ENCODE measurements around the gene LRP4. TPM values are rescaled to one million over a fixed set of nuclear protein-coding genes. Genes with fewer than 3 reads are reported as not detected.
"Not testable (repeated sequence)": the region's sequence is repeated elsewhere in the genome, so short reads cannot be mapped to it uniquely, and the experiment has no call there.

The LRP4 gene, protein sequence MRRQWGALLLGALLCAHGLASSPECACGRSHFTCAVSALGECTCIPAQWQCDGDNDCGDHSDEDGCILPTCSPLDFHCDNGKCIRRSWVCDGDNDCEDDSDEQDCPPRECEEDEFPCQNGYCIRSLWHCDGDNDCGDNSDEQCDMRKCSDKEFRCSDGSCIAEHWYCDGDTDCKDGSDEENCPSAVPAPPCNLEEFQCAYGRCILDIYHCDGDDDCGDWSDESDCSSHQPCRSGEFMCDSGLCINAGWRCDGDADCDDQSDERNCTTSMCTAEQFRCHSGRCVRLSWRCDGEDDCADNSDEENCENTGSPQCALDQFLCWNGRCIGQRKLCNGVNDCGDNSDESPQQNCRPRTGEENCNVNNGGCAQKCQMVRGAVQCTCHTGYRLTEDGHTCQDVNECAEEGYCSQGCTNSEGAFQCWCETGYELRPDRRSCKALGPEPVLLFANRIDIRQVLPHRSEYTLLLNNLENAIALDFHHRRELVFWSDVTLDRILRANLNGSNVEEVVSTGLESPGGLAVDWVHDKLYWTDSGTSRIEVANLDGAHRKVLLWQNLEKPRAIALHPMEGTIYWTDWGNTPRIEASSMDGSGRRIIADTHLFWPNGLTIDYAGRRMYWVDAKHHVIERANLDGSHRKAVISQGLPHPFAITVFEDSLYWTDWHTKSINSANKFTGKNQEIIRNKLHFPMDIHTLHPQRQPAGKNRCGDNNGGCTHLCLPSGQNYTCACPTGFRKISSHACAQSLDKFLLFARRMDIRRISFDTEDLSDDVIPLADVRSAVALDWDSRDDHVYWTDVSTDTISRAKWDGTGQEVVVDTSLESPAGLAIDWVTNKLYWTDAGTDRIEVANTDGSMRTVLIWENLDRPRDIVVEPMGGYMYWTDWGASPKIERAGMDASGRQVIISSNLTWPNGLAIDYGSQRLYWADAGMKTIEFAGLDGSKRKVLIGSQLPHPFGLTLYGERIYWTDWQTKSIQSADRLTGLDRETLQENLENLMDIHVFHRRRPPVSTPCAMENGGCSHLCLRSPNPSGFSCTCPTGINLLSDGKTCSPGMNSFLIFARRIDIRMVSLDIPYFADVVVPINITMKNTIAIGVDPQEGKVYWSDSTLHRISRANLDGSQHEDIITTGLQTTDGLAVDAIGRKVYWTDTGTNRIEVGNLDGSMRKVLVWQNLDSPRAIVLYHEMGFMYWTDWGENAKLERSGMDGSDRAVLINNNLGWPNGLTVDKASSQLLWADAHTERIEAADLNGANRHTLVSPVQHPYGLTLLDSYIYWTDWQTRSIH (N-terminal part only)
- under 1 TPM in 1 of 2 experiments, not detected in 1; 0.05 TPM for total RNA-seq

GRCh38 chr11:46918083-46918787 is at the start of gene LRP4:
LRP4 (minus strand) TSS chr11:46918550; CDS start chr11:46918379, 171 bp downstream.
- Mint-ChIP-seq H3K4me1 (ENCODE audit: low read depth) (peaks cover 25% of the 10 kb centered on the region), H3K27ac (no peak within 1 kb of the TSS), H3K4me3 (peak within 1 kb of the TSS; percentile 59), H3K9me3 (no peaks in the 10 kb centered on the region), H3K27me3 (peaks cover 48% of the 10 kb centered on the region), H3K36me3 (no peaks in the 10 kb centered on the region)
- ChIA-PET POLR2A (no interaction called here), CTCF (interaction anchor here (1.4 to 3.1 kb wide), 3 partner anchors 47 to 235 kb away, joined by 3 to 34 read pairs (median 24); no protein-coding TSS in a partner anchor)
- DNase-seq = peak; percentile 42
- intact Hi-C loops (cut with micrococcal nuclease) = no loop called here

- DNase-seq = no peak
- Mint-ChIP-seq H3K27me3 (no peaks in the 10 kb centered on the region), H3K4me1 (ENCODE audit: low read depth) (no peaks in the 10 kb centered on the region), H3K9me3 (no peaks in the 10 kb centered on the region), H3K36me3 (peaks cover 2% of the 10 kb centered on the region), H3K4me3 (no peak overlapping the region), H3K27ac (no peak overlapping the region)
- POLR2A ChIA-PET = no interaction called here
- CTCF ChIA-PET = no interaction called here
- intact Hi-C loops (cut with micrococcal nuclease) = no loop called here
Observed at GRCh38 chr11:46967962-46968361, 49.6 kb upstream of the LRP4 start.

- no peaks in the 10 kb centered on the region for H3K27me3 Mint-ChIP-seq
- CTCF ChIA-PET = no interaction called here
- H3K9me3 Mint-ChIP-seq = no peaks in the 10 kb centered on the region
- H3K36me3 Mint-ChIP-seq = peaks cover 4% of the 10 kb centered on the region
- POLR2A ChIA-PET = no interaction called here
- H3K4me1 Mint-ChIP-seq (ENCODE audit: low read depth) = no peaks in the 10 kb centered on the region
- H3K4me3 Mint-ChIP-seq = no peak overlapping the region
- DNase-seq = no peak
- H3K27ac Mint-ChIP-seq = no peak overlapping the region
- intact Hi-C loops (cut with micrococcal nuclease) = no loop called here
Observed at GRCh38 chr11:46966773-46967172, 48.4 kb upstream of the LRP4 start.

- peaks cover 10% of the 10 kb centered on the region for H3K9me3 Mint-ChIP-seq
- ChIA-PET CTCF (interaction anchor here (0.7 to 2.0 kb wide), 2 partner anchors 189 to 272 kb away, joined by 3 to 9 read pairs; no protein-coding TSS in a partner anchor), POLR2A (no interaction called here)
- H3K4me3 Mint-ChIP-seq = no peak overlapping the region
- H3K36me3 Mint-ChIP-seq = peaks cover 21% of the 10 kb centered on the region
- no peaks in the 10 kb centered on the region for H3K4me1 Mint-ChIP-seq (ENCODE audit: low read depth)
- no peaks in the 10 kb centered on the region for H3K27me3 Mint-ChIP-seq
- no peak overlapping the region for H3K27ac Mint-ChIP-seq
- intact Hi-C loops (cut with micrococcal nuclease) = no loop called here
- no peak for DNase-seq
Observed at GRCh38 chr11:46963844-46964243, 45.5 kb upstream of the LRP4 start.

GRCh38 chr11:46961886-46962285 is 43.5 kb upstream of the LRP4 start:
- H3K27me3 Mint-ChIP-seq; H3K4me1 Mint-ChIP-seq (ENCODE audit: low read depth); POLR2A ChIA-PET; DNase-seq; CTCF ChIA-PET; intact Hi-C loops (cut with micrococcal nuclease); H3K27ac Mint-ChIP-seq; H3K4me3 Mint-ChIP-seq: not testable (repeated sequence)
- Mint-ChIP-seq H3K36me3 (peaks cover 26% of the 10 kb centered on the region), H3K9me3 (peaks cover 15% of the 10 kb centered on the region)

- H3K4me3 Mint-ChIP-seq = no peak overlapping the region
- H3K9me3 Mint-ChIP-seq = peaks cover 15% of the 10 kb centered on the region
- ChIA-PET CTCF (no interaction called here), POLR2A (no interaction called here)
- no peaks in the 10 kb centered on the region for H3K27me3 Mint-ChIP-seq
- DNase-seq = no peak
- H3K27ac Mint-ChIP-seq = no peak overlapping the region
- H3K36me3 Mint-ChIP-seq = peaks cover 25% of the 10 kb centered on the region
- intact Hi-C loops (cut with micrococcal nuclease) = no loop called here
- H3K4me1 Mint-ChIP-seq (ENCODE audit: low read depth) = no peaks in the 10 kb centered on the region
Observed at GRCh38 chr11:46961041-46961440, 42.7 kb upstream of the LRP4 start.

GRCh38 chr11:46958777-46959176 is 40.4 kb upstream of the LRP4 start:
- CTCF ChIA-PET = no interaction called here

GRCh38 chr11:46953093-46953492 is 34.7 kb upstream of the LRP4 start:
- Mint-ChIP-seq H3K4me1 (ENCODE audit: low read depth) (peaks cover 10% of the 10 kb centered on the region), H3K9me3 (no peaks in the 10 kb centered on the region), H3K36me3 (no peaks in the 10 kb centered on the region), H3K27ac (no peak overlapping the region), H3K27me3 (no peaks in the 10 kb centered on the region), H3K4me3 (no peak overlapping the region)
- ChIA-PET POLR2A (no interaction called here), CTCF (no interaction called here)
- intact Hi-C loops (cut with micrococcal nuclease) = no loop called here
- DNase-seq = no peak

More at GRCh38 chr11:46958777-46959176, 40.4 kb upstream of the LRP4 start:
- intact Hi-C loops (cut with micrococcal nuclease) = no loop called here
- Mint-ChIP-seq H3K4me1 (ENCODE audit: low read depth) (no peaks in the 10 kb centered on the region), H3K36me3 (peaks cover 25% of the 10 kb centered on the region), H3K27ac (no peak overlapping the region), H3K4me3 (no peak overlapping the region), H3K27me3 (no peaks in the 10 kb centered on the region), H3K9me3 (peaks cover 15% of the 10 kb centered on the region)
- DNase-seq = no peak
- POLR2A ChIA-PET = no interaction called here

GRCh38 chr11:46952553-46952952 is 34.2 kb upstream of the LRP4 start:
- Mint-ChIP-seq H3K36me3 (no peaks in the 10 kb centered on the region), H3K4me3 (no peak overlapping the region), H3K27ac (peak overlapping the region; percentile 46), H3K27me3 (no peaks in the 10 kb centered on the region), H3K4me1 (ENCODE audit: low read depth) (peaks cover 10% of the 10 kb centered on the region), H3K9me3 (no peaks in the 10 kb centered on the region)
- intact Hi-C loops (cut with micrococcal nuclease) = no loop called here
- ChIA-PET POLR2A (no interaction called here), CTCF (no interaction called here)
- DNase-seq = no peak

GRCh38 chr11:46951864-46952263 is 33.5 kb upstream of the LRP4 start:
- Mint-ChIP-seq H3K36me3 (no peaks in the 10 kb centered on the region), H3K27me3 (no peaks in the 10 kb centered on the region), H3K4me3 (no peak overlapping the region), H3K4me1 (ENCODE audit: low read depth) (peaks cover 10% of the 10 kb centered on the region), H3K9me3 (no peaks in the 10 kb centered on the region), H3K27ac (no peak overlapping the region)
- intact Hi-C loops (cut with micrococcal nuclease) = no loop called here
- DNase-seq = no peak
- ChIA-PET CTCF (interaction anchor here (0.8 kb wide), 1 partner anchor 45 kb away, joined by 3 read pairs; no protein-coding TSS in a partner anchor), POLR2A (no interaction called here)

DNA sequence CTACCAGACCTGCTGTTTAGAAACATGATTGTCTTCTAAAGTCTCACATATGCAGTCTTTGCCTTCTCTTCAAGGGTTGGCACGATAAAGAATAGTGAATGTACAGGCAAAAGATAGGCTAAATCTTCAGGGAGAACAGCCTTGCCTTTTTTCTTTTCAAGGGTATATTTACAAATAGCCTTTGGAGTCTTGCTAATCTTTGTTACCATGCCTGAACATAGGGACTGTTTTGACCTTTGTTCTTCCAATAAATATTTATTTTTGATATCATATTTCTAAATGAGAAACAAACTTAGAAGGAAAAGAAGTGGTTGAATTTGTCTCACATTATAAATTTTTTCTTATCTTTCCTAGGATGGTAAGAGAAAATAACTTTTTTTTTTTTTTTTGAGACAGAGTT is 30.9 kb upstream of the LRP4 start:
- ChIA-PET POLR2A (no interaction called here), CTCF (interaction anchor here (0.6 kb wide), 1 partner anchor 263 kb away, joined by 3 read pairs; no protein-coding TSS in a partner anchor)
- no peak overlapping the region for H3K4me3 Mint-ChIP-seq
- intact Hi-C loops (cut with micrococcal nuclease) = no loop called here
- no peak for DNase-seq
- H3K36me3 Mint-ChIP-seq = no peaks in the 10 kb centered on the region
- no peak overlapping the region for H3K27ac Mint-ChIP-seq
- H3K27me3 Mint-ChIP-seq = no peaks in the 10 kb centered on the region
- H3K4me1 Mint-ChIP-seq (ENCODE audit: low read depth) = peaks cover 10% of the 10 kb centered on the region
- no peaks in the 10 kb centered on the region for H3K9me3 Mint-ChIP-seq
